Glutamatergic neuron (in vitro differentiated cells): ENCODE data around the gene SHROOM3. TPM values are rescaled to one million over a fixed set of nuclear protein-coding genes. Genes with fewer than 3 reads are reported as not detected.
A peak's percentile ranks its signal among the peaks of the same experiment; 100 is the strongest.

ENCODE experiments used
- DNase-seq: peaks from one replicate; pipeline ENCODE4 v3.0.0; 2022
- H3K27ac Mint-ChIP-seq: one replicate; pipeline ENCODE4 v1.8.0; 2020; ENCODE audit warnings: mild to moderate bottlenecking, mixed read lengths, inconsistent platforms; ENCODE audit not compliant: unreplicated experiment
- H3K27me3 Mint-ChIP-seq: one replicate; pipeline ENCODE4 v1.8.0; 2020; ENCODE audit warnings: mild to moderate bottlenecking, moderate library complexity, mixed read lengths, inconsistent platforms; ENCODE audit not compliant: unreplicated experiment
- H3K36me3 Mint-ChIP-seq: one replicate; pipeline ENCODE4 v1.8.0; 2020; ENCODE audit warnings: mild to moderate bottlenecking, mixed read lengths, inconsistent platforms; ENCODE audit not compliant: unreplicated experiment
- H3K4me1 Mint-ChIP-seq: one replicate; pipeline ENCODE4 v1.8.0; 2020; ENCODE audit warnings: mild to moderate bottlenecking, low read depth, mixed read lengths, inconsistent platforms; ENCODE audit not compliant: unreplicated experiment
- H3K4me3 Mint-ChIP-seq: one replicate; pipeline ENCODE4 v1.8.0; 2020; ENCODE audit warnings: mild to moderate bottlenecking, mixed read lengths, inconsistent platforms; ENCODE audit not compliant: unreplicated experiment
- H3K9me3 Mint-ChIP-seq: one replicate; pipeline ENCODE4 v1.8.0; 2020; ENCODE audit warnings: mild to moderate bottlenecking, moderate library complexity, mixed read lengths, inconsistent platforms; ENCODE audit not compliant: unreplicated experiment
- CTCF ChIP-seq: fragments of 200-600 bp; sonication (generic); IDR thresholded peaks from one replicate; pipeline ENCODE4 v1.5.0; 2021; ENCODE audit not compliant: partially characterized antibody, unreplicated experiment
- total RNA-seq: library from RNA; stranded (reverse); fragmentation: NEBNext Ultra II Directional; extraction: Animal tissue kit (Norgen Biotek cat#: 25700); gene quantifications from one replicate; pipeline ENCODE4 v1.2.1, GENCODE V29; 2021; ENCODE audit not compliant: unreplicated experiment

SHROOM3 gene
- total RNA-seq, 1 donor from 2014 or later = 1.9 TPM

DNA sequence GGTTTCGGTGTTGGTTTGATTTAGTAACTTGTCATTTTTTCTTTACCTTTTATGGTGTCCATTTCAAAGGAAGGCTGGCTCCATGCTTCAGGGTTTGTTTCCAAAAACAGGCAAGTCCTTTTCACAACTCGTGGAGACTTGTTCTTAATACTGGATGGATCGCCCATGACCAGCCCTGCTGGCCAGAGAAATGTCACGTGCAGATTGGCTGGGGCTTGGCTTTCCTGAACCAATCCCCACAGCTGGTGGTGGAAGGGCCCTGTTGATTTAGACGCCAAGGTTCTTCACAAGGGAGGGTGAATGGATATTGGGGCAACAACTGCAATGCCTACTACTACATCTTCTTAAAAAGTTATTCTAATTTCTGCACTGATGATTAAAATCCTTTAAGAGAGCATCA is 92.6 kb downstream of the SHROOM3 start:
- no peaks in the 10 kb centered on the region for H3K9me3 Mint-ChIP-seq
- no peak overlapping the region for H3K4me3 Mint-ChIP-seq
- no peak for DNase-seq
- peaks cover 1% of the 10 kb centered on the region for H3K27me3 Mint-ChIP-seq
- TF ChIP-seq CTCF = no peak
- peaks cover 11% of the 10 kb centered on the region for H3K4me1 Mint-ChIP-seq
- peaks cover 9% of the 10 kb centered on the region for H3K36me3 Mint-ChIP-seq
- H3K27ac Mint-ChIP-seq = no peak overlapping the region

GRCh38 chr4:76531597-76531996 is 96.6 kb downstream of the SHROOM3 start:
- Mint-ChIP-seq H3K9me3 (peaks cover 4% of the 10 kb centered on the region), H3K27ac (no peak overlapping the region), H3K36me3 (no peaks in the 10 kb centered on the region), H3K4me1 (peaks cover 24% of the 10 kb centered on the region), H3K27me3 (peaks cover 1% of the 10 kb centered on the region), H3K4me3 (no peak overlapping the region)
- TF ChIP-seq CTCF = no peak
- DNase-seq = no peak

- peaks cover 4% of the 10 kb centered on the region for H3K9me3 Mint-ChIP-seq
- peaks cover 24% of the 10 kb centered on the region for H3K4me1 Mint-ChIP-seq
- no peaks in the 10 kb centered on the region for H3K27me3 Mint-ChIP-seq
- TF ChIP-seq CTCF = no peak
- no peaks in the 10 kb centered on the region for H3K36me3 Mint-ChIP-seq
- DNase-seq = no peak
- H3K27ac Mint-ChIP-seq = peak overlapping the region; percentile 92
- H3K4me3 Mint-ChIP-seq = no peak overlapping the region
Measured at GRCh38 chr4:76532805-76533204, 97.8 kb downstream of the SHROOM3 start.

DNA sequence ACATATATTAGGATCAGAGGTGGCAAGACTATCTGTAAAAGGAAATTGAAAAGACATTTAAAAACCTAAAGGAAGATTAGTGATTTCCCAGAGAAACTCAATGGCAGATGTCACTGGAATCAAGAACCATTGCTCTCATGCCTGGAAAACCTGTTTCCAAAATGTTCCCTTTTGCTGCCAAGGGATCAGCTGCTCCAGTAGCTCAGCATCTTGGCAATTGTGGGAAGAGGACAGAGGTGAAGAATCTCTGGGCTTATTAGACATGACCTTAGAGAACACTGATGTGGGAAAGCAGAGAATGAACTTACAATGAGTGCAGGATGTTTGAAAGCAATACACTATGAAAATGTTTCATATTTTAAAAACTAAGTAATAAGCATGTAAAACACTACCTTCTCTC is 98.3 kb downstream of the SHROOM3 start:
- Mint-ChIP-seq H3K36me3 (no peaks in the 10 kb centered on the region), H3K4me3 (no peak overlapping the region), H3K27ac (peak overlapping the region; percentile 92), H3K27me3 (no peaks in the 10 kb centered on the region), H3K4me1 (peaks cover 24% of the 10 kb centered on the region), H3K9me3 (peaks cover 4% of the 10 kb centered on the region)
- no peak for TF ChIP-seq CTCF
- no peak for DNase-seq

- H3K4me3 Mint-ChIP-seq = no peak overlapping the region
Measured at GRCh38 chr4:76535603-76536372, 100.8 kb downstream of the SHROOM3 start.

More at GRCh38 chr4:76535603-76536372, 100.8 kb downstream of the SHROOM3 start:
- Mint-ChIP-seq H3K4me1 (peaks cover 24% of the 10 kb centered on the region), H3K27me3 (no peaks in the 10 kb centered on the region), H3K9me3 (peaks cover 4% of the 10 kb centered on the region), H3K36me3 (no peaks in the 10 kb centered on the region), H3K27ac (no peak overlapping the region)
- TF ChIP-seq CTCF = no peak
- DNase-seq = no peak
